GM12878 (cell line): ENCODE measurements around the gene YBX2. TPM values are rescaled to one million over a fixed set of nuclear protein-coding genes. Genes with fewer than 3 reads are reported as not detected.

Experiments
- BACH1 ChIP-seq: fragments of 450-650 bp; IDR thresholded peaks from 2 replicates; pipeline ENCODE4 v1.6.1; 2017; ENCODE audit warnings: mild to moderate bottlenecking, borderline replicate concordance
- CEBPB ChIP-seq, 2 experiments: fragments of 150-350 bp in 1 of 2; IDR thresholded peaks; 2 replicates each; pipeline ENCODE4 v1.6.1; 2012 to 2014; ENCODE audit warnings: low read depth in 2 of 2, low read length in 2 of 2, borderline replicate concordance in 1 of 2, inconsistent platforms in 1 of 2
- CHD2 ChIP-seq: IDR thresholded peaks from 2 replicates; pipeline ENCODE4 v1.6.1; 2011; ENCODE audit warnings: low read depth, low read length, improper control_type of control experiment, borderline replicate concordance
- DPF2 ChIP-seq: fragments of 450-650 bp; IDR thresholded peaks from 2 replicates; pipeline ENCODE4 v1.6.1; 2017; ENCODE audit warnings: mild to moderate bottlenecking
- FOS ChIP-seq: IDR thresholded peaks from 3 replicates; pipeline ENCODE4 v1.6.1; 2011; ENCODE audit warnings: borderline replicate concordance; ENCODE audit not compliant: insufficient read length; ENCODE audit errors: extremely low read depth
- GABPA ChIP-seq: IDR thresholded peaks from 2 replicates; pipeline ENCODE4 v1.6.1; 2014; ENCODE audit warnings: antibody characterized with exemption, low read depth, mild to moderate bottlenecking, inconsistent platforms
- HDAC6 ChIP-seq: fragments of 200-600 bp; sonication (generic); IDR thresholded peaks from one replicate; pipeline ENCODE4 v1.8.0; 2017; ENCODE audit warnings: antibody characterized with exemption; ENCODE audit not compliant: unreplicated experiment
- IKZF1 ChIP-seq: fragments of 450-650 bp; conservative IDR thresholded peaks from 2 replicates; pipeline ENCODE4 v1.6.1; 2017; ENCODE audit warnings: antibody characterized with exemption, mild to moderate bottlenecking
- MTA3 ChIP-seq: IDR thresholded peaks from 2 replicates; pipeline ENCODE4 v1.6.1; 2012; ENCODE audit warnings: low read length, inconsistent platforms, borderline replicate concordance
- NBN ChIP-seq: fragments of 450-650 bp; IDR thresholded peaks from 2 replicates; pipeline ENCODE4 v1.6.1; 2016
- NKRF ChIP-seq: fragments of 450-650 bp; conservative IDR thresholded peaks from 2 replicates; pipeline ENCODE4 v1.6.1; 2017; ENCODE audit warnings: mild to moderate bottlenecking, moderate library complexity
- NR2F1 ChIP-seq: fragments of 450-650 bp; conservative IDR thresholded peaks from 2 replicates; pipeline ENCODE4 v1.6.1; 2017; ENCODE audit warnings: mild to moderate bottlenecking
- SMAD5 ChIP-seq: IDR thresholded peaks from 2 replicates; pipeline ENCODE4 v1.6.1; 2016; ENCODE audit warnings: antibody characterized with exemption, low read depth
- SRF ChIP-seq, 2 experiments: IDR thresholded peaks; 2 replicates each; pipeline ENCODE4 v1.6.1; 2011; ENCODE audit warnings: low read depth in 2 of 2, low read length in 2 of 2, mild to moderate bottlenecking in 1 of 2, moderate library complexity in 1 of 2
- USF1 ChIP-seq: IDR thresholded peaks from 2 replicates; pipeline ENCODE4 v1.6.1; 2011; ENCODE audit warnings: borderline replicate concordance, low read depth, mild to moderate bottlenecking, moderate library complexity, mixed read lengths, low read length; ENCODE audit not compliant: insufficient read depth; ENCODE audit errors: extremely low read length
- ZNF207 ChIP-seq: fragments of 450-650 bp; IDR thresholded peaks from 2 replicates; pipeline ENCODE4 v1.6.1; 2014; ENCODE audit warnings: antibody characterized with exemption, mild to moderate bottlenecking, borderline replicate concordance
- ZNF217 ChIP-seq: fragments of 450-650 bp; IDR thresholded peaks from 2 replicates; pipeline ENCODE4 v1.6.1; 2017; ENCODE audit warnings: antibody characterized with exemption, mild to moderate bottlenecking
- polyA plus RNA-seq, 11 experiments: library from polyadenylated mRNA; depleted of rRNA in 4 of 11; unstranded in 6 of 11; stranded (reverse) in 5 of 11; fragments of >200 nt; fragmentation: Nextera tagmentation in 4 of 11; fragmentation: Illumina TruSeq in 1 of 11; extraction: Ambion mirVana in 4 of 11; extraction: Trizol in 1 of 11; gene quantifications; 1 replicate in 1 of 11; 2 replicates in 10 of 11; pipeline versions ENCODE4 v1.2.1 to v1.2.3, GENCODE V29; 2011 to 2016; ENCODE audit warnings: inconsistent platforms in 2 of 11, missing spikeins in 2 of 11, low read depth in 1 of 11
- total RNA-seq, 4 experiments: library from RNA; depleted of rRNA in 3 of 4; stranded (reverse); fragments of >200 nt in 3 of 4; fragmentation: Illumina TruSeq in 1 of 4; extraction: Trizol in 1 of 4; gene quantifications; 2 replicates each; pipeline versions ENCODE4 v1.2.1 to v1.2.3, GENCODE V29; 2013 to 2021
- TF ChIP-seq, protein P1 (sequence below): fragments of 450-650 bp; IDR thresholded peaks from 2 replicates; pipeline ENCODE4 v1.6.1; 2016; ENCODE audit warnings: mild to moderate bottlenecking
- TF ChIP-seq, protein P2 (sequence below): fragments of 450-650 bp; IDR thresholded peaks from 2 replicates; pipeline ENCODE4 v1.6.1; 2018; ENCODE audit warnings: borderline replicate concordance, mild to moderate bottlenecking; ENCODE audit not compliant: partially characterized antibody
- TF ChIP-seq, protein P3 (sequence below): fragments of 450-650 bp; formaldehyde crosslinking; IDR thresholded peaks from 2 replicates; pipeline ENCODE4 v1.4.0; 2020; ENCODE audit warnings: mild to moderate bottlenecking, moderate library complexity

The YBX2 gene
- total and polyA plus RNA-seq, 10 of the 15 experiments (the other 5 are each of a cell fraction or from before 2014, with no cell fraction given) = not detected

DNA sequence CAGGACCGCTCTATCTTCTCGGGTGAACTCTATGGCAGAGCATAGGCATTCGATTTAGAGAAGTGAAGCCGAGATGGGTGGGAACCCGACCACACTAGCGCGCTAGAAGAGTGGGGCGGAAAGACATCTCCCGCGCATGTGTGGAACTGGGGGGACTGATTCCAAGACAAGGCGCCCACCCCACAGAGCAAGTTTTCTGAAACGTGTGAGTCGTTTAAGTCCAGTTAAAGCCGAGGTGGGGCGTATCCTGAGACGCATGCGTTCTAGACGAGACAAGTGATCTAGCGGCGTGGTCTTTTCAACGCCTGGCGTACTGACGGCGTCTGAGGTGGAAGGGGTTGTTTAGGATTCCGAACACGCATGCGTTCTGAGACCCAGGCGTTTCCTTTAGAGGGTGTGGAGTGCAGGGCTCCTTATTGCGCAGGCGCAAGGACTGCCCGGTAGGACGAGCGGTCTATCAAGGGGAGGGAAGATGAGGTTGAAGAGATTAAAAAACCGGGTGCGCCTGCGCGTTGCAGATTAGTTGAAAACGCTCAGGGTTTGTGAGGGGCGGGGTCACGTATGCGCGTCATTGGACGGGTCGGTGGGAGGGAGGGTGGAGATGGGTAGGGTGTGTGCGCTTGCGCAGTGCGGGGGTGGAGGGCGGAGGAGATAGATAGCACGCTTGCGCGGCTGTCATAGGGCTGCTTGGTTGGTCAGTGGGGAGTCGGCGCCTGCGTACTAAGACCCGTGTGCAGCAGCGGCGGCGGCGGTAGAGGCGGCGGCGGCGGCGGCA, 12.7 kb upstream of the YBX2 start, which contains the start of gene EIF5A (continued):
- TF ChIP-seq, protein P1, sequence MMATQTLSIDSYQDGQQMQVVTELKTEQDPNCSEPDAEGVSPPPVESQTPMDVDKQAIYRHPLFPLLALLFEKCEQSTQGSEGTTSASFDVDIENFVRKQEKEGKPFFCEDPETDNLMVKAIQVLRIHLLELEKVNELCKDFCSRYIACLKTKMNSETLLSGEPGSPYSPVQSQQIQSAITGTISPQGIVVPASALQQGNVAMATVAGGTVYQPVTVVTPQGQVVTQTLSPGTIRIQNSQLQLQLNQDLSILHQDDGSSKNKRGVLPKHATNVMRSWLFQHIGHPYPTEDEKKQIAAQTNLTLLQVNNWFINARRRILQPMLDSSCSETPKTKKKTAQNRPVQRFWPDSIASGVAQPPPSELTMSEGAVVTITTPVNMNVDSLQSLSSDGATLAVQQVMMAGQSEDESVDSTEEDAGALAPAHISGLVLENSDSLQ = peak; percentile 91
- TF ChIP-seq NR2F1 (no peak), BACH1 (peak; percentile 30; the same call in 1 of the 2 replicates), FOS (no peak), CEBPB (IDR thresholded peaks at IDR 0.05; ENCODE audit: borderline replicate concordance in 1 of 2, low read depth in 2 of 2, low read length in 2 of 2) (no peak), DPF2 (no peak), ZNF207 (no peak), MTA3 (no peak), NKRF (no peak), CHD2 (peak; percentile 50; the same call in 1 of the 2 replicates), NBN (peak; percentile 88), SMAD5 (peak; percentile 82), IKZF1 (peak; percentile 85), SRF (IDR thresholded peaks at IDR 0.05; ENCODE audit: low read depth in 2 of 2, low read length in 2 of 2) (peak in 1 of 2 experiments; percentile 88; a peak in 2 of 4 replicates), HDAC6 (no peak), USF1 (no peak), ZNF217 (no peak), GABPA (no peak; the same call in 1 of the 2 replicates)
- TF ChIP-seq, protein P2, sequence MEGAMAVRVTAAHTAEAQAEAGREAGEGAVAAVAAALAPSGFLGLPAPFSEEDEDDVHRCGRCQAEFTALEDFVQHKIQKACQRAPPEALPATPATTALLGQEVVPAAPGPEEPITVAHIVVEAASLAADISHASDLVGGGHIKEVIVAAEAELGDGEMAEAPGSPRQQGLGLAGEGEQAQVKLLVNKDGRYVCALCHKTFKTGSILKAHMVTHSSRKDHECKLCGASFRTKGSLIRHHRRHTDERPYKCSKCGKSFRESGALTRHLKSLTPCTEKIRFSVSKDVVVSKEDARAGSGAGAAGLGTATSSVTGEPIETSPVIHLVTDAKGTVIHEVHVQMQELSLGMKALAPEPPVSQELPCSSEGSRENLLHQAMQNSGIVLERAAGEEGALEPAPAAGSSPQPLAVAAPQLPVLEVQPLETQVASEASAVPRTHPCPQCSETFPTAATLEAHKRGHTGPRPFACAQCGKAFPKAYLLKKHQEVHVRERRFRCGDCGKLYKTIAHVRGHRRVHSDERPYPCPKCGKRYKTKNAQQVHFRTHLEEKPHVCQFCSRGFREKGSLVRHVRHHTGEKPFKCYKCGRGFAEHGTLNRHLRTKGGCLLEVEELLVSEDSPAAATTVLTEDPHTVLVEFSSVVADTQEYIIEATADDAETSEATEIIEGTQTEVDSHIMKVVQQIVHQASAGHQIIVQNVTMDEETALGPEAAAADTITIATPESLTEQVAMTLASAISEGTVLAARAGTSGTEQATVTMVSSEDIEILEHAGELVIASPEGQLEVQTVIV = peak; percentile 63
- TF ChIP-seq, protein P3, sequence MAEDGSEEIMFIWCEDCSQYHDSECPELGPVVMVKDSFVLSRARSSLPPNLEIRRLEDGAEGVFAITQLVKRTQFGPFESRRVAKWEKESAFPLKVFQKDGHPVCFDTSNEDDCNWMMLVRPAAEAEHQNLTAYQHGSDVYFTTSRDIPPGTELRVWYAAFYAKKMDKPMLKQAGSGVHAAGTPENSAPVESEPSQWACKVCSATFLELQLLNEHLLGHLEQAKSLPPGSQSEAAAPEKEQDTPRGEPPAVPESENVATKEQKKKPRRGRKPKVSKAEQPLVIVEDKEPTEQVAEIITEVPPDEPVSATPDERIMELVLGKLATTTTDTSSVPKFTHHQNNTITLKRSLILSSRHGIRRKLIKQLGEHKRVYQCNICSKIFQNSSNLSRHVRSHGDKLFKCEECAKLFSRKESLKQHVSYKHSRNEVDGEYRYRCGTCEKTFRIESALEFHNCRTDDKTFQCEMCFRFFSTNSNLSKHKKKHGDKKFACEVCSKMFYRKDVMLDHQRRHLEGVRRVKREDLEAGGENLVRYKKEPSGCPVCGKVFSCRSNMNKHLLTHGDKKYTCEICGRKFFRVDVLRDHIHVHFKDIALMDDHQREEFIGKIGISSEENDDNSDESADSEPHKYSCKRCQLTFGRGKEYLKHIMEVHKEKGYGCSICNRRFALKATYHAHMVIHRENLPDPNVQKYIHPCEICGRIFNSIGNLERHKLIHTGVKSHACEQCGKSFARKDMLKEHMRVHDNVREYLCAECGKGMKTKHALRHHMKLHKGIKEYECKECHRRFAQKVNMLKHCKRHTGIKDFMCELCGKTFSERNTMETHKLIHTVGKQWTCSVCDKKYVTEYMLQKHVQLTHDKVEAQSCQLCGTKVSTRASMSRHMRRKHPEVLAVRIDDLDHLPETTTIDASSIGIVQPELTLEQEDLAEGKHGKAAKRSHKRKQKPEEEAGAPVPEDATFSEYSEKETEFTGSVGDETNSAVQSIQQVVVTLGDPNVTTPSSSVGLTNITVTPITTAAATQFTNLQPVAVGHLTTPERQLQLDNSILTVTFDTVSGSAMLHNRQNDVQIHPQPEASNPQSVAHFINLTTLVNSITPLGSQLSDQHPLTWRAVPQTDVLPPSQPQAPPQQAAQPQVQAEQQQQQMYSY (CRISPR knock-in tag) = no peak
